Body of pancreas (tissue), 4 donors: ENCODE measurements around the gene GABRA4. TPM values are rescaled to one million over a fixed set of nuclear protein-coding genes. Genes with fewer than 3 reads are reported as not detected.

Experiments
- ATAC-seq: fragments of 150-250 bp; one replicate; pipeline ENCODE4 v1.9.1; 2016
- DNase-seq, 4 donors: peaks; one replicate each; pipeline ENCODE4 v3.0.0-alpha.2; 2019
- H3K27ac ChIP-seq, 4 donors: fragments of 200-600 bp; sonication (generic); 1 replicate in 3 of 4; 2 replicates in 1 of 4; pipeline versions ENCODE4 v1.5.1 to v1.6.1; 2016 to 2019; ENCODE audit warnings: mild to moderate bottlenecking in 1 of 4, mixed read lengths in 1 of 4, moderate library complexity in 1 of 4
- H3K27me3 ChIP-seq, 2 donors: fragments of 200-600 bp; sonication (generic); one replicate each; pipeline ENCODE4 v1.6.0; 2016; ENCODE audit warnings: mild to moderate bottlenecking in 1 of 2
- H3K36me3 ChIP-seq, 2 donors: fragments of 200-600 bp; sonication (generic); replicated peaks in 1 of 2; 2 replicates each; pipeline ENCODE4 v1.5.1; 2016; ENCODE audit warnings: low read depth in 2 of 2; ENCODE audit not compliant: insufficient read depth in 1 of 2
- H3K4me1 ChIP-seq: fragments of 200-600 bp; sonication (generic); one replicate; pipeline ENCODE4 v1.6.0; 2016
- H3K4me3 ChIP-seq, 2 donors: fragments of 200-600 bp; sonication (generic); 1 replicate in 1 of 2; 2 replicates in 1 of 2; pipeline ENCODE4 v1.5.1; 2016 to 2019
- H3K9me3 ChIP-seq, 3 donors: fragments of 200-600 bp; sonication (generic); 1 replicate in 2 of 3; 2 replicates in 1 of 3; pipeline ENCODE4 v1.5.1; 2016
- CTCF ChIP-seq, 7 experiments: fragments of 450-650 bp in 4 of 7; fragments of 200-600 bp in 3 of 7; sonication (generic) in 3 of 7; IDR thresholded peaks; one replicate each; pipeline ENCODE4 v1.5.1; 2016 to 2019; ENCODE audit warnings: antibody characterized with exemption in 7 of 7
- POLR2A ChIP-seq, 3 donors: fragments of 450-650 bp; IDR thresholded peaks; one replicate each; pipeline ENCODE4 v1.6.1; 2016; ENCODE audit warnings: antibody characterized with exemption in 3 of 3, mild to moderate bottlenecking in 2 of 3
- WGBS, 2 donors: methylation state at CpG; one replicate each; pipeline ENCODE4 v1.1.5; 2017; 5-methylcytosine and 5-hydroxymethylcytosine counted together
- intact Hi-C: fragments of 100-400 bp; cut with DNase I; formaldehyde crosslinking; loops from one replicate; pipeline ENCODE4 v1.15.1; 2023
- total RNA-seq, 2 donors: library from RNA; depleted of rRNA; stranded (reverse); fragments of >200 nt; gene quantifications; one replicate each; pipeline ENCODE4 v1.1.0, GENCODE V29; 2016

The GABRA4 gene
- total RNA-seq, 2 donors from 2014 or later: 0.78 TPM; not detected in 1

- intact Hi-C loops: no loop called here
- Histone ChIP-seq H3K36me3 (no peaks in the 10 kb centered on the region), H3K4me3 (no peak overlapping the region), H3K27ac (no peak overlapping the region), H3K9me3 (no peaks in the 10 kb centered on the region), H3K27me3 (no peaks in the 10 kb centered on the region), H3K4me1 (no peaks in the 10 kb centered on the region)
- 81 to 88% methylated on average over 1 of the region's 1 CpG for WGBS, 2 donors
- no peak for DNase-seq
- no peak for ATAC-seq
- TF ChIP-seq CTCF (IDR thresholded peaks at IDR 0.05): no peak
- TF ChIP-seq POLR2A (IDR thresholded peaks at IDR 0.05): no peak
These were observed 7.0 kb upstream of the GABRA4 start for GRCh38 chr4:47000406-47000805.

- Histone ChIP-seq H3K36me3 (no peaks in the 10 kb centered on the region), H3K9me3 (no peaks in the 10 kb centered on the region), H3K27me3 (no peaks in the 10 kb centered on the region), H3K4me1 (no peaks in the 10 kb centered on the region), H3K27ac (no peak overlapping the region), H3K4me3 (no peak overlapping the region)
- intact Hi-C loops: no loop called here
- ATAC-seq (no peak), DNase-seq (no peak)
- TF ChIP-seq POLR2A (IDR thresholded peaks at IDR 0.05): no peak
- TF ChIP-seq CTCF (IDR thresholded peaks at IDR 0.05): no peak
These were observed 6.2 kb upstream of the GABRA4 start for GRCh38 chr4:46999566-46999965.

GRCh38 chr4:46994007-46994405 lies 625 bp upstream of the GABRA4 start:
- H3K27me3 ChIP-seq: no peaks in the 10 kb centered on the region
- H3K9me3 ChIP-seq: no peaks in the 10 kb centered on the region
- TF ChIP-seq CTCF (IDR thresholded peaks at IDR 0.05) (no peak), POLR2A (IDR thresholded peaks at IDR 0.05) (no peak)
- H3K4me1 ChIP-seq: peaks cover 16% of the 10 kb centered on the region
- no peak overlapping the region for H3K27ac ChIP-seq
- H3K4me3 ChIP-seq: no peak overlapping the region
- no peaks in the 10 kb centered on the region for H3K36me3 ChIP-seq
- DNase-seq (no peak), ATAC-seq (no peak)
- intact Hi-C loops: no loop called here
- 0 to 2% methylated on average over 14 of the region's 14 CpGs for WGBS, 2 donors

- Histone ChIP-seq H3K36me3 (no peaks in the 10 kb centered on the region), H3K4me1 (peaks cover 16% of the 10 kb centered on the region), H3K27ac (no peak overlapping the region), H3K4me3 (no peak overlapping the region), H3K27me3 (no peaks in the 10 kb centered on the region), H3K9me3 (no peaks in the 10 kb centered on the region)
- no peak for TF ChIP-seq POLR2A (IDR thresholded peaks at IDR 0.05)
- no peak for TF ChIP-seq CTCF (IDR thresholded peaks at IDR 0.05)
- intact Hi-C loops: no loop called here
- ATAC-seq (no peak), DNase-seq (no peak)
- WGBS, 2 donors: 11 to 17% methylated on average over 9 of the region's 9 CpGs
These were observed 1.0 kb downstream of the GABRA4 start for GRCh38 chr4:46992338-46992737.

- Histone ChIP-seq H3K4me1 (no peaks in the 10 kb centered on the region), H3K36me3 (no peaks in the 10 kb centered on the region), H3K9me3 (no peaks in the 10 kb centered on the region), H3K27ac (no peak overlapping the region), H3K4me3 (no peak overlapping the region), H3K27me3 (no peaks in the 10 kb centered on the region)
- ATAC-seq: no peak
- intact Hi-C loops: no loop called here
- WGBS, 2 donors: 36 to 38% methylated on average over 3 of the region's 3 CpGs
- TF ChIP-seq POLR2A (IDR thresholded peaks at IDR 0.05) (no peak), CTCF (IDR thresholded peaks at IDR 0.05) (no peak)
- DNase-seq: no peak
These were observed 6.3 kb downstream of the GABRA4 start for GRCh38 chr4:46986922-46987638.
